ENCODE results near the gene KRT86.
"Not testable (repeated sequence)": the region's sequence is repeated elsewhere in the genome, so short reads cannot be mapped to it uniquely, and the experiment has no call there.

Gene KRT86

DNA sequence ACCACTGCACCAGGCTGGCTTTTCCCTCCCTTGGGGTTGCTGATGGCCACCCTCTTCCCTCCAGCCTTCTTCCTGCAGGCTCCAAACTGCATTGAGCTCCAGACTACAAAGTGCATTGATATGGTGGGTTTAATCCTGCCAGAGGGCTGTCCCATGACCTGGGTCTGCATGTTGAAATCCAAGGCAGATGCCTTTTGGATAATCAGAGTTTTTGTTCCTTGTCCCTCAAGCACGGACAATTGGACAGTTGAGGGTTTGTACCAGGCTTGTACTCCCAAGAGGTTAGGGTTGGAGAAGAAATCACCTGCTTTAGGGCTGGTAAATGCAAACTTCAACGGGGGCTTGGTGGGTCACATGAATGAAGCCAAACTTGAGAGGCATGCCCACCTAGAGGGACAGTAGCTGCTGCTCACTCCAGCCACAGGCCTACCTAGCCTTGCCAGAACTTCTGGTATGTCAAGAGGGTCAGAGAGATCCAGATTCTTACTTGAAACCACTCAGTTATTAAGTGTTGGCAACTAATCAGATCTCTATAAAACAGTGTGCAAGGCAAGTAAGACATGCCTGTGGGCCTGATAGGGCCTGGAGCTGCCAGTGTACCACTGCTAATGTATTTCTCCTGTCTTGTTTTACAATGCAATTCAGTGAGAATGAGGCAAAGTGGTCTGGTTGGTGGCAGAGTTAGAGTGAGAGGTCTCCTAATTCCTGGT lies 68.5 kb downstream of the KRT86 start:
- DNase-seq = no peak

DNA sequence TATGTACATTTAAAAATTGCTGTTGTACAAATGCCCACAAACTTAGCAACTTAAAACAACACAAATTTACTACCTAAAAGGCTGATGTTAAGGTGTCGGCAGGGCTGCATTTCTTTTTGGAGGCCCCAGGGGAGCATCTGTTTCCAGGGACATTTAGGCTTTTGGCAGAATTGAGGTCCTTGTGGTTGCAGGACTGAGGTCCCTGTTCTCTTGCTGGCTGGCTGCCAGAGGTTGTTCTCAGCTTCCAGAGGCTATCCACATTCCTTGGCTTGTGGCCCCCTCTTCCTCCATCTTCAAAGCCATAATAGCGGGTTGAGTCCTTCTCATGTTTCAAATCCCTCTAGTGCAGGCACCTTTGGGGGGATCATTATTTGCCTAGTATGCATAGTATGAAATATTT lies 69.1 kb downstream of the KRT86 start:
- DNase-seq = no peak

DNA sequence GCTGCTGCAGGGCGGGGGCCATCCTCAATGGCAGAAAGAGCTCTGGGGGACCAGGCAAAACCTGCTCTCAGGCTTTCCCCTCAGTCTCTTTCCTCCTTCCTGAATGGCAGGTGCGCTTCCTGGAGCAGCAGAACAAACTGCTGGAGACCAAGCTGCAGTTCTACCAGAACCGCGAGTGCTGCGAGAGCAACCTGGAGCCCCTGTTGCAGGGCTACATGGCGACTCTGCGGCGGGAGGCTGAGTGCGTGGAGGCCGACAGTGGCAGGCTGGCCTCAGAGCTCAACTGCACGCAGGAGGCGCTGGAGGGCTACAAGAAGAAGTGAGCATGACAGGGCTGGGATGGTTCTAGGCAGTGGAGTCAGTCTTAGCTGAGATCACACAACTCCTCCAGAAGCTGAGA lies 69.7 kb downstream of the KRT86 start:
- DNase-seq = no peak

DNA sequence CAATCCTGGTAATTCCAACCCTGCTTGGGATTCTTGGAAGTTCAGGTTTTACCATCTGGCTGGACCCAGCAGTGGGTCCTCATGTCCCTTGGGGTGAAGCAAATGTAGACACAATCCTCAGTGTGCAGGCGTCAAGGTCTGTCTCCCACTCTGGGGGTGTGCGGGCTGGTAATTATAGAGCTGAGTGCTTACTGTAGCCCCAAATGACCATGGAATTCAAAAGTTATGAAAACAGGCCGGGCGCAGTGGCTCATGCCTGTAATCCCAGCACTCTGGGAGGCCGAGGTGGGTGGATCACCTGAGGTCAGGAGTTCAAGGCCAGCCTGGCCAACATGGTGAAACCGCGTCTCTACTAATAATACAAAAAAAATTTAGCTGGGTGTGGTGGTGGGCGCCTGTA lies 70.6 kb downstream of the KRT86 start:
- not testable (repeated sequence) for DNase-seq

DNA sequence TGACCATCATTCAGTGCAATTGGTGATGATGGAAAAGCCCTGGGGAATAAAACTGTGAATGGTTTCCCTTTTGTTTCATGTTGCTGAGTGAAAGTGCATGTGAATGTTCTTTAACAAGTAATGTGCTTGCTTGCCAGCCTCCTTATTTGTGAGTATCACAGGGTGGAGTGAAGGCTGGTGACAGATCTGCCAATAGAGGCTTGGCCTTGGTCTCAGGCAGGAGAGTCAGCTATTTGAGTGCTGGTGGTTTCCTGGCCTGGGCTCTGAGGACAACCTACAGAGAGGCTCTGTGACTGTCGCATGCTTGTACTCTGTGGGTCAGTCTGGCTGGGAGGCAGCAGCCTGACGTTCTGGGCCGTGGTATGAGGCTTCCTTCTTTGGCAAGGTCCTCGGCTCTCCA lies 72.1 kb downstream of the KRT86 start:
- peak; percentile 48 for DNase-seq

DNA sequence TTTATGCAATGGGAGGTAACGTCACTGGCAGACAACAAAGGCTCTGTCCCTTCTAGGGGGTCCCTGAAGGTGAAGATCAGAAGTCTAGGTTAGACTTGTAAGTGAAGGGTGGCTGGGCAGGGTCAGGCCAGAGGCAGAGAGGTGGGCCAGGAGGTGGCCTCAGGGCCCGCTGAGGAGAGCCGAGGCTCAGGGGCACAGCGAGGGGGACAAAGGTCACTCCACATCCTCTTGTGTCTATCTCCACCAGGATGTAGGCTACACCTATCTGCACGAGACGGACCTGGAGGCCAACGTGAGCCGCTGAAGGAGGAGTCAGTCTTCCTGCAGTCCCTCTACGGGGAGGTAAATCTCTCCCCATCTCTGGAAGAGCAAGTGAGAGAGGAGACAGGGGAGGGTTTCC lies 72.6 kb downstream of the KRT86 start:
- DNase-seq = no peak

DNA sequence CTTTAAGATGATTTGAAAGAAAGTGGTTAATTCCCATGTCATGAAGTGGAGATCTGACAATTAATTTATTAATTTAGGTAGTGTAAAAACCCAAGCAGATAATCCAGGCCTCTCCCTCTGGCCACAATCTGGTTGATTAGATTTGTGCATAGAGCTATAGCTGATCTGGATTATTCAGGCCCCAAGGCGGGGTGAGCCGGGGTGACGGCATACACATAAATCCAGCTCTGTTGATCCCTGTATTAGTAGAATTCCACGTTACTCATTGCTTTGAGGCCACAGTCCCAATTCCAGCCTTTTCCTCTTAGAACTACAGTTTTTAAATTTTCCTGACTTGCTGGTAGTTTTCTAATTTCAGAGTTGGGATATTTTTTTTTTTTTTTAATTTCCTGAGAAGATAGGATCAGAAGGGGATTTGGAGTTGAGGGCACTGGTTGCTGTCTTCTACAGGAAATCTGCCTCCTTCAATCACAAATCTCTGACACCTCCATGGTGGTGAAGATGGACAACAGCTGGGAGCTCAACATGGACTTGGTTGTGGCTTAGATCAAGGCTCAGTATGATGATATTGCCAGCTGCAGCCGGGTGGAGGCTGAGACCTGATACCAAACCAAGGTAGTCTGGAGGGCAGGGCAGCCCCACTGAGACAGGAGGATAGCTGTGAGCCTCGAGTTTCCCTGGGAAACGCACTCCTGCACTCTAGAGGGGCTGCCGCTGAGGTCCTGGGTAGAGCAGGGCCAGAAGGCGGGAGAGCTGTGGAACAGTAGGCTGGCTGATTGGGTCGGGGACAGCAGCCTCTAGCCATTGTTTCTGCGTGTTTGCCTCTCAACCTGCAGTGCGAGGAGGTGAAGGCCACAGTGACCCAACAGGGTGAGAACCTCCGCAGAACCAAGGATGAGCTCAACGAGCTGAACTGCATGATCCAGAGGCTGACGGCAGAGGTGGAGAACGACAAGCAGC lies 73.4 kb downstream of the KRT86 start:
- DNase-seq = no peak

DNA sequence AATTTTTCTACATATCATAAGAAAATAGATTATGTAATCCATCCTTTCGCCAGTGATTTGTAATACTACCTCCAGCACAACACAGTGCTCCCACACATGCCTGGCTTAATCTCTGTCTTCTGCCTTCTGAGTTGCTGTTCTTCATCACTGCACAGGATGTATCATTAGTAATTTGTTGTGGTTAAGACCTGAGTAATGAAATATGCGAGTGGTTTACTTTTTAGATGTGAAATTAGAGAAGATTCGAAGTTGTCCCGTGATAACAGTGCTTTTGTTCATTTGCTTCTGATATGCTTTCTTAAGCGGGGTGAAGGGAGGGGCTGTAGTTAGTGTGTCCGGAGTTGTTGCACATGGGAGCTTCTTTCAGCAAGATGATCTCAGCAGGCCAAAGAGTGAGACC lies 74.8 kb downstream of the KRT86 start:
- DNase-seq = no peak

DNA sequence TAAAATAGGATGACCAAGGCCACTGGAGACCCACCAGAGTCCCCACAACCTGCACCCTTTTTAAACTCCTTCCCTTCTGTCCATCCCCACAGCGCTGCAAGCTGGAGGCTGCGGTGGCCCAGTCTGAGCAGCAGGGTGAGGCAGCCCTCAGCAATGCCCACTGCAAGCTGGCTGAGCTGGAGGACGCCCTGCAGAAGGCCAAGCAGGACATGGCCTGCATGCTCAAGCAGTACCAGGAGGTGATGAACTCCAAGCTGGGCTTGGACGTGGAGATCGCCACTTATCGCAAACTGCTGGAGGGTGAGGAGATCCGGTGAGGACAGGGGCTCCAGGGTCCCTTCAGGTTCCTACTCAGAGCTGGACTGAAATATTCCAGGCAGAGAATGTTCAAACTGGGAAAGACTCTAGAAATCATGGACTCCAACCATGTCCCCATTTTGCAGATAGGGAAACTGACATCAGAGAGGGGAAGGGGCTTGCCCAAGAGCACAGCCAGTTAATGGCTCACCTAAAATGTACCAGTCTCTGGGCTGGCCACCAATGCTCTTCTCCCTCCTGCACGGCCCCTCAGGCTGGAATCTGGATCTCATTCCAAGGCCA lies 75.7 kb downstream of the KRT86 start:
- no peak for DNase-seq

DNA sequence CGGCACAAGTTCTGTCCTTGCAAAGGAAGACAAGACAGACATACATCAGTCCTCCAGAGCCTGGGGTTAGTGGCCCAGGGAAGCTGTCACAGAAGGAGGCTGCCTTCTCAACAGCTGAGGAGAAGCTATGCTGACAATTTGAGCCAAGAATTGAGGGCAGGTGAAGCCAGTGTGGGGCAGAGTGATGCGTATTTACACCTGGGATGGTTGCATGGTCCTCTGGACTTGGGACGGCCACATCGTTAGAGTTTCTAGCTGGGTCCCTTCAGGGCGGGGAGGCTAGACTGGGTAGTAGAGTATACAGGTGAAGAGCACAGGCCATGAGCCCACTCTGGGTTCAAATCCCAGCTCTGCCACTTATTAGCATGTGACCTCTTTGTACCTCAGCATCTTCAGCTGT lies 76.3 kb downstream of the KRT86 start:
- DNase-seq = no peak

DNA sequence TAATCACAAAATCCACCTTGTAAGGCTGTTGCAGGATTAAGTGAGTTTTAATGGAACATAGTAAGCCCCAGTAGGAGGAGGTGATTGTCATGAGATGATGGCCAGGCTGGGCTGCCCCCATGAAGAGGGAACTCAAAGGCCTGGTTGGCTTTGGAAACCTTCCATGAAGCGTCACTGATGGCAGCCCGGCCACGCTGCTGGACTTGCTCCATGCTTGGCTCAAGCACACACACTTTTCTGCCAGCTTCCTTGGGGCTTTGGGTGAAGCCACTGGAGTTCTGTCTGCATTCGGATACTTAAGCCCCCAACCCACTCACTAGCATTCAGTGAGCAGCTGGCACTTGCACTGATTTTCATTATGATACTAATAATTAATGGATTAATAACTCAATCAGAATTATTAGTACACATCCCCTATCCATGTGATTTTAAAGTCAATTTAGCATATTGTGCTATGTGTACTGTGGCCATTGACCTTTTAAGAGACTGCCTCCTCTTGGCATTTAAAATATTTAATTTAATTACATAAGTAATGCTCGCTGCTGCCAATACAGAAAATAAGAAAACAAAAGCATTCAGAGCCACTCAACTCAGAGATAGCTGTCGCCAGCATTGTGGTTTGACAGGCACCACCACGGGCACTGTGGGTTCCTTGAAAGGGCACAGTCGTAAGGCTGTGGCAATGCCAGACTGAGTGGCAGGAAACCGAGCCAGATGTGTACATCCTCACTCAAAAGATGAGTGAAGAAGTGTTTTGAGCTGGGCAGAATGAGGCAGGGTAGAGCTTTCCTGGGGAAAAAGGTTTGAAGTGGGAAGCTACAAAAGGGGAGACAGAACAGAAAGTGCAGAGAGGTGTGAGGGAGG lies 77.0 kb downstream of the KRT86 start:
- DNase-seq = no peak

DNA sequence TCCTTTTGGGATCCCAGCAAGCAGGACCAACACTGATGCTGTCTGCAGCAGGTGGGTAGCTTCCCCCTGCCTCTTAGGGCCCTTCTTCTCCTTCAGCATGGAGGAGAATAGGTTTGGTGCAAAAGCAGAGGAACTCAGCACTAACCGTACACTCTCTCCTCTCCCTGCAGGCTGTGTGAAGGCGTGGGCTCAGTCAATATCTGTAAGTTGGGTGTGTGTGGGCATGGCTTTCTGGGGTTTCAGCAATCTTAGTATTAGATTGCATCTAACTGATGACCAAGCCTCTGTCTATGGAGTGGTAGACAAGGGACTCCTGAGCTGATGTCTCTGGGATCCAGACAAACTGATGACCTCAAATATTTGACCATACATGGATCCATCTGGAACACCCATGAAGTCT lies 78.5 kb downstream of the KRT86 start:
- DNase-seq = no peak

DNA sequence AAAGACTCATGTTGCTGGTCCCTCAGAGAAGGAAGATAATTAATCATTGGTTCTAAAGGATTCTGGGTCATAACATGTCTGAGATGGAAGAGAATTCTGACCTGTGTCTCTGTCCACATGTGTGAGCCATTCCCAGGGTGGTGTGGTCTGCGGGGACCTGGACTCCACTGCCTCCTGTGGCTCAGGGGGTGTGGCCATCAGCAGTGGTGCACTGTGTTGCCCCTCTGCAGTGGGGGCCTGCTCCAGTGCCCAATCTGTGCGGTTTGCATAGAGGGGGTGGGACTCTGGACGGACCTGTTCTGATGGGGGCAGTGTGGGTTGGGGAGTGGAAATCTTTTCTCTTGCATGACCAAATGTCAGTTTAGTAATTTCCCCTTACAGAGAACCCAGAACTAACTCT lies 79.3 kb downstream of the KRT86 start:
- no peak for DNase-seq

DNA sequence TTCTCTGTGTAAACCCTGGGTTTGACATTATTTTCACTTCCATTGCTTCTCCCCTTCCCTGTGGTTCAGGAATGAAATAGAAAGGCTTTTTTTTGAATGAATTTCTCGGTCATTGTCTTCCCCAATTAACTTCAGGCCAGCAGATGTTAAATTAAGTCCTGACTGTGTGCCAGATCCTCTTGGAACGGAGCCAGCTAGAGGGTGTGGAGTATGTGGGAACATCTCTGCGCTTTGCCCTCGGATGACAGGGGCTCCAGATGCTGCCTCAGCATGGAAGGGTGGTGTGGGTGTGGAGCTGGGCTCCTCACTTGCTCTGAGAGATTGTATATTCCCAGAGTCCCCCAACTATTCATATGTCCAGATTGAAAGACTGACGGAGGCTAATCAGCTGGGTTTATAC lies 79.8 kb downstream of the KRT86 start:
- DNase-seq = no peak

DNA sequence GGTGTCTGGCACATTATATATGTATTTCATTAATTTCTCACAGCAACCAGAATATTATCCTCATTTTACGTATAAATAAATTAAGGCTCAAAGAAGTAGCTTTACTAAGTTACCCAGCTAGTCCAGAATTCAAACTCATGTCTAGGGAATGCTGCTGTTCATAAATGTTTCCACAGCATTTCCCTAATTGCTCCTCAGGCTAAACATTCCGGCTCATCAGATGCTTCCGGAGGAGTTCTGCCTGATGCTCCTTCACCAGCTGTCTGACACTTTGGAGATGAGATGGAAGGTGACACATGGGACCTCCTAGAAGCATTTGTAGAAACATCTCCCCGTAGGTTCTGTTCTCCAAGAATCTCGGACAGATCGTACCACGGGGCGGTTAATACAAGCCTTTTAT lies 80.7 kb downstream of the KRT86 start:
- DNase-seq = no peak

DNA sequence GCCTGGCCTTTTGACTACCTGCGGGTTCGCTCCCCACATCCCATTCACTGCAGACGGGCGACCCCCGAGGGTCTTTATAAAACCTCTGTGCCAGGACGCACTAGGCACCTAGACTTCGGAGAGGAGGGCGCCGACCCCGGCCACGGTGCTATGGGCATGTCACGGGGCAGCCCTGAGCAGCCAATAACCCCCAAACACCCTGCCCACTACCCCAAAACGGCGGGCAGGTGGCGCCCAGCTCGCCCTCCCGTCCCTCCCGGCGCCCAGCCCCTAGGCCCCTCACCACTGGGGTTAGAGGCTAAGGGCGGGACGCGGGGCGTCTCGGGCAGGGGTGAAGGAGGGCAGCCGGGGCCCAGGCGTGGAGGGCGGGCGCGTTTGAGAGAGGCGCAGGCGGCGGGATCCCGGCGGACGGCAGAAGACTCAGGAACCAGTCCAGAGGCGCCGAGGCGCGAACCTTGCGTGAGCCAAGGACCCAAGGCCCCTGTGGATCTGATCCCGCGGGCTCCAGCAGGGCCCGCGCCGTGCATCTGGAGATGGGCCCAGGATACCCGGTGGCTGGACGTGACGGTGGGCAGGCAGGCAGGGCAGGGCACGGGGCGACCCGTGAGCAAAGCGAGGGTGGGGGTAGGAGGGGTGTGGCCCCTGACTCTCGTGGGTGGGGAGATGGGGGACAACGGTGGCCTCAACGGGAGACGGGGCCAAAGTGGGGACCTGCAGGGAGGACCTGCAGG lies 81.8 kb downstream of the KRT86 start:
- DNase-seq = no peak

DNA sequence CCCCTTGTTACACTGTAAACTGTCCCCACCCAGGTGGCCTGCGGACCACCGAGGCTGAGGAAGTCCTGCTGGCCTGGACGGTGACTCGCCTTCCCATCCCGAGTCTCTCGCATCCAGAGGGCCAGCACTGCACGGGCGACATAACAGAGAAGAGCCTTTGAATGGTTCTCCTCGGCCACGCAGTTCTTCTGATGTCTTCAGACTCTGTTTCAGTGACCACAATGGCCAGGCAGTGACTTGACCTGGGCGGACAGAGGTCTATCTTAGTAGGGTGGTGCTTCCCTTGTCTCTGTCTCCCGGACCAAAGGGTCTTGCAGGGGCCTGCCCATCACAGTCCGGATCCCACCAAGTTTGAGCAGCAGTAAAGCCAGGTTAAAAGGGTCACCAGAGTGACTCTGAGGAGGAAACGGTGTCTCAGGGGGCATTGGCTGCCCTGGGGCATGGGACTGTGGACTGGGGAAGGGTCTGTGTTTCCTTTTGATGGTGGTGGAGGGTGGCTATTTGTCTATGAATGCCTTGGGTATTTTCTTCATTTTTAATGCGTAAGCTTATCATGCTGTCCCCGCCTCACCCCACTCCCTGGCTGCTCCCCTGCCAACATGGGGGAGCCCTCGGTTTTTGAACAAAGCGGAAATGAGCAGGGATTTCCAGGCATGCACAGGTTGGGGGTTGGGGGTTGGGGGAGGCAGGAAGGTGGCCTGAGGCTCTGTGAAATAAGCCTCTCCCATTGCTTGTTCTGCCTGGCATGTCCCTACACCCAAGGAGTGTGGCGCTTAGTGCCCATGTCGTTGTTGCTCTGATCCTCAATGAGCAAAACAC lies 82.5 kb downstream of the KRT86 start:
- DNase-seq = no peak

Measured in inflammatory macrophage treated with lipopolysaccharide for 4 hours (primary cell).